GM19193 (cell line): Measurements from ENCODE around the gene CLEC3B.

ENCODE experiments used
- POLR2A ChIP-seq: IDR thresholded peaks from 4 replicates; pipeline ENCODE4 v1.6.1; 2011; ENCODE audit not compliant: insufficient read depth, insufficient read length; ENCODE audit errors: extremely low read depth

Gene CLEC3B

GRCh38 chr3:45064512-45065372, 38.6 kb downstream of the CLEC3B start:
- TF ChIP-seq POLR2A: no peak

- TF ChIP-seq POLR2A: no peak
Observed at GRCh38 chr3:45065373-45065720, 39.2 kb downstream of the CLEC3B start.

- TF ChIP-seq POLR2A: no peak
Observed at GRCh38 chr3:45066109-45066801, 40.2 kb downstream of the CLEC3B start.

- TF ChIP-seq POLR2A: no peak
Observed at GRCh38 chr3:45067486-45067885, 41.4 kb downstream of the CLEC3B start.

GRCh38 chr3:45067941-45068340, 41.8 kb downstream of the CLEC3B start:
- TF ChIP-seq POLR2A: no peak

GRCh38 chr3:45071075-45071474, 45.0 kb downstream of the CLEC3B start:
- TF ChIP-seq POLR2A: no peak

- TF ChIP-seq POLR2A: no peak
Observed at GRCh38 chr3:45075821-45076625, 49.9 kb downstream of the CLEC3B start.

GRCh38 chr3:45078910-45079522, 52.9 kb downstream of the CLEC3B start:
- no peak for TF ChIP-seq POLR2A

GRCh38 chr3:45079715-45080114, 53.6 kb downstream of the CLEC3B start:
- no peak for TF ChIP-seq POLR2A

- TF ChIP-seq POLR2A: no peak
Observed at GRCh38 chr3:45080824-45081223, 54.7 kb downstream of the CLEC3B start.

GRCh38 chr3:45081506-45082141, 55.5 kb downstream of the CLEC3B start:
- TF ChIP-seq POLR2A: no peak

- TF ChIP-seq POLR2A: no peak
Observed at GRCh38 chr3:45082142-45082538, 56.0 kb downstream of the CLEC3B start.

GRCh38 chr3:45083023-45083422, 56.9 kb downstream of the CLEC3B start:
- no peak for TF ChIP-seq POLR2A

- TF ChIP-seq POLR2A: no peak
Observed at GRCh38 chr3:45084361-45084760, 58.3 kb downstream of the CLEC3B start.
